Neuronal stem cell (in vitro differentiated cells): ENCODE measurements around the gene FKBP15.

Source experiments
- DNase-seq: peaks from one replicate; pipeline ENCODE4 v3.0.0-alpha.2; 2013; ENCODE audit warnings: low spot score
- H2AFZ ChIP-seq: one replicate; pipeline ENCODE4 v1.6.1; 2013; ENCODE audit warnings: mild to moderate bottlenecking, low read length, inconsistent platforms
- H2AK5ac ChIP-seq: 2 replicates; pipeline ENCODE4 v1.6.1; 2013; ENCODE audit warnings: low read depth, mild to moderate bottlenecking, inconsistent platforms, low read length, moderate library complexity, mixed read lengths
- H2BK120ac ChIP-seq: 2 replicates; pipeline ENCODE4 v1.6.1; 2013; ENCODE audit warnings: low read depth, mild to moderate bottlenecking, inconsistent platforms, low read length, moderate library complexity, mixed read lengths
- H2BK12ac ChIP-seq: one replicate; pipeline ENCODE4 v1.6.1; 2013; ENCODE audit warnings: low read length, inconsistent platforms
- H2BK15ac ChIP-seq: 2 replicates; pipeline ENCODE4 v1.6.1; 2013; ENCODE audit warnings: mild to moderate bottlenecking, low read length, inconsistent platforms, mixed read lengths
- H2BK5ac ChIP-seq: one replicate; pipeline ENCODE4 v1.6.1; 2013; ENCODE audit warnings: inconsistent platforms, mild to moderate bottlenecking, low read length, moderate library complexity
- H3K14ac ChIP-seq: one replicate; pipeline ENCODE4 v1.6.1; 2013; ENCODE audit warnings: low read length, inconsistent platforms
- H3K18ac ChIP-seq: 2 replicates; pipeline ENCODE4 v1.6.1; 2013; ENCODE audit warnings: low read length, inconsistent platforms
- H3K23ac ChIP-seq: 2 replicates; pipeline ENCODE4 v1.6.1; 2013; ENCODE audit warnings: low read depth, mild to moderate bottlenecking, mixed read lengths, low read length, inconsistent platforms; ENCODE audit not compliant: poor library complexity
- H3K27ac ChIP-seq: replicated peaks from 3 replicates; pipeline ENCODE4 v1.5.1; 2013; ENCODE audit warnings: low read length, inconsistent platforms
- H3K27me3 ChIP-seq, 3 experiments: 2 replicates each; pipeline ENCODE4 v1.6.1; 2013; ENCODE audit warnings: low read length in 3 of 3, mild to moderate bottlenecking in 2 of 3, inconsistent platforms in 1 of 3, low read depth in 1 of 3, mixed read lengths in 1 of 3, moderate library complexity in 1 of 3; ENCODE audit not compliant: control insufficient read depth in 3 of 3, insufficient read depth in 3 of 3
- H3K36me3 ChIP-seq, 2 donors: replicated peaks in 1 of 2; 2 replicates each; pipeline ENCODE4 v1.6.1; 2013; ENCODE audit warnings: low read length in 2 of 2; ENCODE audit not compliant: control insufficient read depth in 2 of 2, insufficient read depth in 2 of 2
- H3K4ac ChIP-seq: 2 replicates; pipeline ENCODE4 v1.6.1; 2013; ENCODE audit warnings: inconsistent platforms, mild to moderate bottlenecking, low read length, moderate library complexity
- H3K4me1 ChIP-seq, 2 donors: 1 replicate in 1 of 2; 2 replicates in 1 of 2; pipeline ENCODE4 v1.6.1; 2013; ENCODE audit warnings: low read length in 2 of 2, low read depth in 1 of 2; ENCODE audit not compliant: control insufficient read depth in 2 of 2, insufficient read depth in 1 of 2
- H3K4me2 ChIP-seq: one replicate; pipeline ENCODE4 v1.6.1; 2013; ENCODE audit warnings: mild to moderate bottlenecking, low read length, inconsistent platforms; ENCODE audit not compliant: insufficient read depth, poor library complexity, severe bottlenecking
- H3K4me3 ChIP-seq, 2 donors: 2 replicates each; pipeline ENCODE4 v1.5.1; 2013; ENCODE audit warnings: low read length in 2 of 2, mild to moderate bottlenecking in 2 of 2, inconsistent platforms in 1 of 2, moderate library complexity in 1 of 2
- H3K79me1 ChIP-seq: one replicate; pipeline ENCODE4 v1.6.1; 2013; ENCODE audit warnings: low read depth, mild to moderate bottlenecking, inconsistent platforms, low read length, moderate library complexity
- H3K9ac ChIP-seq: one replicate; pipeline ENCODE4 v1.6.1; 2013; ENCODE audit warnings: mild to moderate bottlenecking, low read depth, low read length, inconsistent platforms; ENCODE audit not compliant: poor library complexity
- H3K9me3 ChIP-seq, 2 donors: replicated peaks in 1 of 2; 2 replicates each; pipeline versions ENCODE3 to v1.6.1; 2013; ENCODE audit warnings: low read length in 2 of 2, mild to moderate bottlenecking in 2 of 2, inconsistent platforms in 1 of 2, low read depth in 1 of 2, mixed read lengths in 1 of 2, moderate library complexity in 1 of 2; ENCODE audit not compliant: control insufficient read depth in 2 of 2, insufficient read depth in 1 of 2
- H4K8ac ChIP-seq: one replicate; pipeline ENCODE4 v1.6.1; 2013; ENCODE audit warnings: low read depth, mild to moderate bottlenecking, inconsistent platforms, low read length, moderate library complexity
- H4K91ac ChIP-seq: one replicate; pipeline ENCODE4 v1.6.1; 2013; ENCODE audit warnings: low read length, low read depth, mild to moderate bottlenecking, inconsistent platforms; ENCODE audit not compliant: poor library complexity
- WGBS, 2 donors: extraction: QIAGEN DNeasy Blood & Tissue Kit; methylation state at CpG; one replicate each; pipeline ENCODE4 v1.1.7; 2013; ENCODE audit warnings: missing lambda C conversion rate in 2 of 2, mixed read lengths in 1 of 2; ENCODE audit not compliant: insufficient read length in 2 of 2, insufficient replicate concordance in 1 of 2; ENCODE audit errors: extremely low coverage in 2 of 2; 5-methylcytosine and 5-hydroxymethylcytosine counted together

Gene FKBP15

GRCh38 chr9:113247640-113248039, 26.6 kb upstream of the FKBP15 start:
- Histone ChIP-seq H2BK120ac (no peak overlapping the region), H3K4me2 (no peak overlapping the region), H2BK5ac (no peak overlapping the region), H3K9me3 (peaks cover 2% of the 10 kb centered on the region in 2 donors), H4K8ac (no peak overlapping the region), H2BK15ac (no peak overlapping the region), H3K14ac (no peak overlapping the region), H3K9ac (no peak overlapping the region), H3K18ac (no peak overlapping the region), H3K4ac (no peak overlapping the region), H2BK12ac (no peak overlapping the region), H3K36me3 (no peaks in the 10 kb centered on the region), H3K27me3 (no peaks in the 10 kb centered on the region), H3K4me1 (no peaks in the 10 kb centered on the region), H4K91ac (no peak overlapping the region), H3K27ac (no peak overlapping the region), H3K79me1 (no peaks in the 10 kb centered on the region), H2AFZ (no peak overlapping the region), H2AK5ac (no peak overlapping the region), H3K23ac (no peak overlapping the region), H3K4me3 (no peak overlapping the region)
- no peak for DNase-seq

- Histone ChIP-seq H3K27ac (no peak overlapping the region), H3K4me3 (no peak overlapping the region), H2BK5ac (no peak overlapping the region), H3K9me3 (peaks cover 2% of the 10 kb centered on the region in 2 donors), H3K4me1 (no peaks in the 10 kb centered on the region), H3K27me3 (no peaks in the 10 kb centered on the region), H4K91ac (no peak overlapping the region), H2BK120ac (no peak overlapping the region), H3K23ac (no peak overlapping the region), H2BK12ac (no peak overlapping the region), H2BK15ac (no peak overlapping the region), H2AFZ (no peak overlapping the region), H3K14ac (no peak overlapping the region), H3K9ac (no peak overlapping the region), H3K36me3 (no peaks in the 10 kb centered on the region), H2AK5ac (no peak overlapping the region), H4K8ac (no peak overlapping the region), H3K79me1 (no peaks in the 10 kb centered on the region), H3K18ac (no peak overlapping the region), H3K4me2 (no peak overlapping the region), H3K4ac (no peak overlapping the region)
- DNase-seq, result no peak
- whole genome bisulfite sequencing, 2 donors, result no CpG with 5 or more reads among the region's 6 CpGs
These were observed 25.9 kb upstream of the FKBP15 start for GRCh38 chr9:113246928-113247327.

GRCh38 chr9:113245894-113246293, 24.8 kb upstream of the FKBP15 start:
- Histone ChIP-seq H3K9me3 (peaks cover 2% of the 10 kb centered on the region in 2 donors), H3K4me2 (no peak overlapping the region), H3K18ac (no peak overlapping the region), H2AK5ac (no peak overlapping the region), H2BK15ac (no peak overlapping the region), H3K14ac (no peak overlapping the region), H2AFZ (no peak overlapping the region), H2BK5ac (no peak overlapping the region), H2BK12ac (no peak overlapping the region), H3K4me3 (no peak overlapping the region), H3K23ac (no peak overlapping the region), H3K4ac (no peak overlapping the region), H4K8ac (no peak overlapping the region), H4K91ac (no peak overlapping the region), H2BK120ac (no peak overlapping the region), H3K27me3 (no peaks in the 10 kb centered on the region), H3K36me3 (no peaks in the 10 kb centered on the region), H3K9ac (no peak overlapping the region), H3K27ac (no peak overlapping the region), H3K4me1 (no peaks in the 10 kb centered on the region), H3K79me1 (no peaks in the 10 kb centered on the region)
- no CpG with 5 or more reads among the region's 4 CpGs for WGBS, 2 donors
- no peak for DNase-seq

- Histone ChIP-seq H4K91ac (no peak overlapping the region), H3K27ac (no peak overlapping the region), H2BK15ac (no peak overlapping the region), H3K27me3 (no peaks in the 10 kb centered on the region), H2AFZ (no peak overlapping the region), H3K14ac (no peak overlapping the region), H2BK12ac (no peak overlapping the region), H3K79me1 (no peaks in the 10 kb centered on the region), H3K4ac (no peak overlapping the region), H3K4me3 (no peak overlapping the region), H3K18ac (no peak overlapping the region), H3K4me2 (no peak overlapping the region), H2AK5ac (no peak overlapping the region), H3K4me1 (no peaks in the 10 kb centered on the region), H2BK120ac (no peak overlapping the region), H3K23ac (no peak overlapping the region), H4K8ac (no peak overlapping the region), H3K9ac (no peak overlapping the region), H3K36me3 (no peaks in the 10 kb centered on the region), H3K9me3 (peaks cover 0 to 2% of the 10 kb centered on the region in 2 donors), H2BK5ac (no peak overlapping the region)
- WGBS, 2 donors, result 100% methylated on average over 1 of the region's 2 CpGs; no CpG with 5 or more reads in 1 of the 2 donors
- no peak for DNase-seq
These were observed 23.5 kb upstream of the FKBP15 start for GRCh38 chr9:113244556-113244955.
